Cerebellar cortex (tissue), 1 donor: Measurements from ENCODE around the gene KIAA2012.
A peak's percentile ranks its signal among the peaks of the same experiment; 100 is the strongest.

Source experiments
- DNase-seq: peaks from one replicate; pipeline ENCODE4 v3.0.0-alpha.2; 2015; ENCODE audit warnings: low spot score

The KIAA2012 gene

GRCh38 chr2:202152104-202152715 lies 79.2 kb downstream of the KIAA2012 start:
- DNase-seq: no peak

- no peak for DNase-seq
Measured at GRCh38 chr2:202154613-202155012, 81.6 kb downstream of the KIAA2012 start.

DNA sequence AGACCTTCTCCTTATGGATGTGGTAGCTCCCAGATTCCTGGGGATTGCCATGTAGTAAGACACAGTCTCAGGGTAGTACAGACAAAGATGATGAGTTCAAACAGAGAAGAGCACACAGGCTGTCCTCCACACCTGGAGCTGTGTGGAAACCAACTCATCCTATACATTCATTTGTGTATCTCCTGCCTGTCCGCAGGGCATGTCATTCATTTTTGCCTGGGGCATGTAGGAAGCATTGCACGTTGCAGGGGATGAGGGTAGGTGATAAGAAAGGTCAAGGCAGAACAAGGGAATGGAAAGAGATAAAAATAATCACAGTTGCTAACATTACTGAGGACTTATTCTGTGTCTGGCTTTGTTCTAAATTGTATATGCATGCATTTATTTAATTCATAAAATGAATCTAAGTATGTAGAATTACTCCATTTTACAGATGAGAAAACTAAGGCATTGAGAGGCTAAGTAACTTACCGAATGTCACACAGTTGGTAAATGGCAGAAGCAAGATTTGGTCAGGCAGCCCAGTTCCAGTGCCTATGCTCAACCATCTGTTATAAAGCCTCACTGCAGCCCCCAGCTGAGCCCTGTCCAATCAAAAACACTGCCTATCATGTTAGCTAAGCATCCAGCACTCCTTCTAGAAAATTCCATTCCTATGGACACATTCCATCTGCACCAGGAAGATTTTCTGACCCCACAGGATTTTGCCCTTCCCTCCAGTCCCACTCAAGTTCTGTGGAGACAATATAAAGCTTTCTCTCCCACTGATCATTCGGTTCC lies 84.3 kb downstream of the KIAA2012 start:
- DNase-seq: peak; percentile 42

DNA sequence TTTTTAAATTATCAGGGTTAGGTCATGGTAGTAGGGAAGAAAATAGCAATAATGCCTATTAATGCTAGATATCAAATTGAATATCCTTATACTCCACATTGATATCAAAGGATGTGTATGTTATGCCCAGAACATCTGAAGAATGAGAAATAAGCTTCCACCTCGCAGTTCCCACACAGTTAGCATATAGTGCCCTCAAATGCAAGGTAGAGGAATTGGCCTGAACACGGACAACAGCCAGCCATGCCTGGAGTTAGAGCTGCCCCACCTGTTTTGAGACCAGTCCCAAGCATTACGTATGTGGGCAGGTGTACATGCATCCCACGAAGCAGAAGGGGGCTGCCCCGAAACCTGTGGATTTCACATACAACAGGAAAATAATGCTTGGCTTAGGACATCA lies 85.7 kb downstream of the KIAA2012 start:
- DNase-seq: peak; percentile 82

- DNase-seq: peak; percentile 97
Measured at GRCh38 chr2:202161151-202161835, 88.2 kb downstream of the KIAA2012 start.

GRCh38 chr2:202164411-202164810 lies 91.4 kb downstream of the KIAA2012 start:
- no peak for DNase-seq

- no peak for DNase-seq
Measured at GRCh38 chr2:202165208-202165607, 92.2 kb downstream of the KIAA2012 start.

DNA sequence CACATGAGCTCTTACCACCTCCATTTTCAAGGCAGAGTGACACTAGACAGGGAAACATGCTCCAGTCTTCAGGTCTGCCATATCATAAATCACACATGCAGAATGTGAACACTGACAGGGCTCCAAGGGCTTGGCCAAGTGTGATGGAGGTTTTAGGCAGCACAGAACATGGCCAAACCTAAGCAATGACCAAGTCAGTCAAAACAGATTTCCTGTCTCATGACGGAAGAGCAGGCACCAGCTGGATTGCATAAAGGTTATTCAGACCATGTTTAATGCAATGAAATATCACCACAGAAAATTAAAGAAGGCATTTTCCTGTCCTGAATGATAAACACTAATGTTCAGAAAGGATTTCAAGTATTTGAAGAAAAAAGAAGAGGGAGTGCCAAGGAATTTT lies 92.9 kb downstream of the KIAA2012 start:
- no peak for DNase-seq

DNA sequence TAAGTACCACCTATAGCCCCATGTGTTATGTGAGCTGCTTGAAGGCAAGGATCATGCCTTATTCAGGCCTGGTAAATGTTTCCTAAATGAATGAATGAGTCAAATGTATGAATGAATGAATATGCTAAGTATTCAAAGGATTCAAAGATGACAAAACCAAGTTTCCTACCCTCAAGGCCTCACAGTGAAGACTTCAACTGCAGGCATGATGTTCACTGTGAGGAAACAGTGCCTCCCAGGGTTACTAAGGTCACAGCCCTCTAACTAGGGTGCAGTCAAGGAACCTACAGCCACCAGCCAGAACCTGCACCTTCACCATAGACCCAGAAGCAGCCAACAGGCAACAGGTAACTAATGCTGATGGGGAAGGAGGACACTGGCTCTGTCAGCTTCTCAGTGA lies 96.1 kb downstream of the KIAA2012 start:
- DNase-seq: no peak

DNA sequence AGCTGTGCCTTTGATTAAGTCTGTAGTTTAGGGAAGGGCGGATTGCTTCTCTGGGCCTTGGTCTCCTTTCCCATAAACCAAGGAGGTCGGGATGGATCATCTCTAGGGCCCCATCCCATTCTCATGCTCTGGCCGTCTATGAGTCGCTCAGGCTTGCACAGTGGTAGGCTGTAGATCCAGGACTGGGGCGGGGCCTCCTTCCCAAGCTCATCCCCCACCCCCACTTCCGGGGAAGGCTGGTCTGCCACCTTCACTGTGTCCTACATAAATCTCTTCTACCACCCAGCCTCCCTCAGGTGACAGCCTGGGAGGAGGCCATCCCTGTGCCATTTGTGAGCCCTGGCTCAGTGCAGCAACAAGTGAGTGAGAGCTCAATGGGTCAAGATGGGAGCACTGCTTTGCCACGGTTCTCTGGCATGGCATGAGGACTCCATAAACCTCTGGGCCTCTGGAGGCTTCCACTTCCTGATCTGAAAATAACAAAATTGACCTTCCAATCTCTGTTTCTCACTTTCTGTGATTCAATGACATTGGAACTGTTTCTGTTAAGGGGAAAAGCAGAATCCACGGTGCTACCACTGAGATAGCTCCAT lies 96.9 kb downstream of the KIAA2012 start:
- no peak for DNase-seq

DNA sequence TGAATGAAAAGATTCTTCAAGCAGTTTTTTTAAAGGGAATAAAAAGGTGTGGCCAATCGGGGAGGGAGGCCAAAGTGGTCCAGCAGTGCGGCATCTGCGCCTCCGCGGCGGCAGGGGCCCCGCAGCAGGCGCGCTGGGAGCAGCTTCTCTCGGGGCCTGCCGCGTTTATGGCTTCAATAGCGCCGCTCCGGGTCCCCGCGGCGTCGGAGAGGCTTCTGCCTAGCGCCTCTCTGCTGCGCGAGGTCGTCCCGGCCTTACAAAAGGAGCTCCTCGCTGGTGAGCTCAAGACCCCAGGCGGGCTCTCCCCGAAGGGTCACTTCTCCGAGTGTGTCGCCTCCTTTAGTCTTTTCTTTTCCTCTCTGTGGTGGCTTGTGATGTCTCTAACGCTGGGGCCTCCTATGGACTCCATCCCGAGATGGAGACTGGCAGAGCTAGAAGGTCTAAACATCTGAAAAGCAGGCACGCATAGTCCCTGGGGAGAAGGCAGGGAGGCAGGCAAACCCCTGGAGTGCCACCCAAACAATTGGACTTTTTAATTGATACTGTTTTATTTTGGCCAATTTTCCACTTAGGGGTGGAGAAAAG lies 98.3 kb downstream of the KIAA2012 start:
- DNase-seq: peak; percentile 34

GRCh38 chr2:202172439-202173211 lies 99.6 kb downstream of the KIAA2012 start:
- DNase-seq: peak; percentile 13

GRCh38 chr2:202178346-202178958 lies 105.4 kb downstream of the KIAA2012 start:
- DNase-seq: peak; percentile 86

- DNase-seq: no peak
Measured at GRCh38 chr2:202184557-202184956, 111.5 kb downstream of the KIAA2012 start.

DNA sequence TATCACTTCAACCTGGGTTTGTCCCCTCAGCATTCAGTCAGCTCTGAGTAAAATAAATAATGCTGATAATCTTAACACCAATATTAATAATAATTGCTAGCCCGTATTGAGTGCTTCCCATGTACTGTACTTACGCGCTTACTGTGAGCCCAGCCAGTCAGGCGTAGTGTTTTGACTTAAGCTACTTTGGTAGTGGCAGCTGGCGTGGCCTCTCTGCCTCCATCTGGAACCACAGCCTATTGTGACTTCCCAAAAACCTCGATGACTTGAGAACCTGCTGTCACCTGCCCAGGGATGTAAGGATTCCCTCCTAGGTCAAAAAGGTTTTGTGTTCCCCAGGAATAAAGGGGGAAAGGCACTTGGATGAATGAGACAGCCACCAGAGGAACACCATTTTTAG lies 112.1 kb downstream of the KIAA2012 start:
- DNase-seq: no peak

DNA sequence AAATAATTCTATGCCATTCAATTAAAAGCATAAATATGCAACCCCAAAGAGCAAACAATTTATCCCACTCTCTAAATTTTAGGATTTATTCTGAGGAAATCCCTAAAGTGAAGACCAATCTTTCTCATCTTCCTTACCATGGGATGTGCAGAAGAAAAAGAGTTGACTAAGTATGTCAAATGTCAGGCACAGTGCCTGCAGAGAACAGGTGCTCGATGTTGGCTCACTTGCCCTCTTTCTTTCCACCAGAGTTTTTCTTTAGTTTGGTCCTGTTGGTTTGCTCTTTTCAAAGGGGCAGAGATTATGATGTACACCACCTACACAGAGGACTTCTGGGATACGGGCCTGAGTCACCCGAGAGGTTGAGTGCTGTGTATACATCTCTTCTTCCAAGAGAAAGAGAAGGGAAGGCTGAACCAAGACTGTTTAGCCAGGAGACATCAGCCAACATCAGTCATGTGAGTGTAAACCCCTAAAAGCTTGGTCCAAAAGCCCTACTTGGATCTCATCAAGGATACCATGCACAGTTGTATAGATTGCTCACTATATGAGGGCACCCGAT lies 113.7 kb downstream of the KIAA2012 start:
- no peak for DNase-seq

DNA sequence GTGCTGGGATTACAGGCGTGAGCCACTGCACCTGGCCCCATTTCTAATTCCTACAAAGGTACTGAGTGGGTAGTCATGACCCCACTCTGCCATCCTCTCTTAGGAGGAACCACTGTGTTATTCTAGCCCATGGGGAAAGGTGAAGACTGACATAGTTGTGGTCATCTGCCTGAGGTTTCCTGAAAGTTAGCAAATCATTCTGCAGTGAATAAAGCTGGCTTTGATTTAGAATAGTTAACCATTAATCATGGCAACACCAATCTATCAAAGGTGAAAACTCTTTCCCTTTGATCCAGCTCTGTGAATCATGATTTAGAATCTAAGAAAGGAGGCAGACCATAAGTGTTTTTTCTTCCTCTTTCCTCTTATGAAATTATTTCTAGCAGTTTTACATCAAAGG lies 114.5 kb downstream of the KIAA2012 start:
- no peak for DNase-seq

DNA sequence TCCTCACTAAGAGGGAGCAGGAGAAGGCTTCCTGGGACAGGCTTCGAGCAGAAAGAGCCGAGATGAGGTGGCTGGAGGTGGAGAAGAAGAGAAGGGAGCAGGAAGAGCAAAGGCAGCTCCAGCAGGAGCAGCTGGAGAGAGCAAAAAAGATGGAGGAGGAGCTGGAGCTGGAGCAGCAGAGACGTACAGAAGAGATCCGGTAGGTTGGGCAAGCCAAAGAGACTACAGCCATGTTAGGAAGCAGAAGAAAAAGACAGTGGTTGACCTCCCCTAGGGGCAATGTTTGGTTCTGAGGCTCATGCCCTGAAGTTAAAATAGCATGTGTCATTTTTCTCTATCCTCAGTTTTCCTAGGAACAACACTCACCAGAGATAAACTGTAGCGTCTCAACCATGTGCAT lies 120.2 kb downstream of the KIAA2012 start:
- no peak for DNase-seq

DNA sequence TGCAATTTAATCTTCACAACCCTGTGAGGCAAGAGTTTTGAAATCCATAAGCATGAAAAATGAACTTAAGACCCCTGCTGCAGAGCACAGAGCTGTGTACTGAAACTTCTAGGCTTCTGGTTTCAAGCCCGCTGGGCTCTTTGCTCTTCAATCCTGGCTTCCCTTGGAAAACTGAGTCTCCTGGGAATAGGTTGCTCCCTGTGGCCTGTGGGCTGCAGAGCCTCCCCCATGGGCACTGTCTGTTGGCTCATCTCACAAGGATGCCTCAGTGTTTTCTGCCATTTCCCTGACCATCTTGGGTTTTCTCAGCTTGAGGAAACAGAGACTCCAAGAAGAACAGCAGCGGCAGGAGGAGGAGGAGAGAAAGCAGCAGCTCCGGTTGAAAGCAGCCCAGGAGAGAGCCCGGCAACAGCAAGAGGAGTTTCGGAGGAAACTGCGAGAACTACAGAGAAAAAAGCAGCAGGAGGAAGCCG lies 120.9 kb downstream of the KIAA2012 start:
- no peak for DNase-seq

DNA sequence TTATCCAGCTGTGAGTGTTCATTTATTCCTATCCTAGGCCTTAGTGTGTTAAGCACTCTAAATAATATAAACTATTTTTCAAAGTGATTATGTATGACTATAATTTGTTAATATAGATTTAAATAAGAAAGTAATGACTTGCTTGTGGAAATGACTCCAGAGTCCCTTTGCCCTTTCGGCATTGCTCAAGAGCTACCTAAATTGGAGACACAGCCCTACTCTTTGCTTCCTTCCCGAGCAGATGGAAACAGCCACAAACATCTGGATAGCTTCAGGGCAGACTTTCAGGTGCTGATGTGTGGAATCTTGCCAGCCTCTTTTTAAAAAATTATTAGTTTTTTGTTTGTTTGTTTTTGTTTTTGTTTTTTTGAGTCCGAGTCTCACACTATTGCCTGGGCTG lies 121.4 kb downstream of the KIAA2012 start:
- no peak for DNase-seq

DNA sequence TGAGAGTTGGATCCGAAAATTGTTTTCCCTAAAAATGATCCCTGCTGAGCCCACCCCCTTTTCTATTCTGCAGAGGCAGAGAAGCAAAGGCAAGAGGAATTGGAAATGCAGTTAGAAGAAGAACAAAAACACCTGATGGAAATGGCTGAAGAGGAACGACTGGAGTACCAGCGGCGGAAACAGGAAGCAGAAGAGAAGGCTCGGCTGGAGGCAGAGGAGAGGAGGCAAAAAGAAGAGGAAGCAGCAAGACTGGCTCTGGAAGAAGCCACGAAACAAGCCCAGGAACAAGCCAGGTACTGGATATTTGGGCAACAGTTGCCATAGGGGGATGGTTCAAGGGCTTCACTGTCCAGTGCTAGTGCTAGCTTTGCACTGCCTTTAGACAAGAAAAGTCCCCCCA lies 123.7 kb downstream of the KIAA2012 start:
- no peak for DNase-seq
